ENCODE data around the gene GTPBP4. TPM values are rescaled to one million over a fixed set of nuclear protein-coding genes. Genes with fewer than 3 reads are reported as not detected.

Gene GTPBP4
- total RNA-seq, 6 experiments from 2014 or later = 6.6 to 18.6 (median 15.4) TPM

DNA sequence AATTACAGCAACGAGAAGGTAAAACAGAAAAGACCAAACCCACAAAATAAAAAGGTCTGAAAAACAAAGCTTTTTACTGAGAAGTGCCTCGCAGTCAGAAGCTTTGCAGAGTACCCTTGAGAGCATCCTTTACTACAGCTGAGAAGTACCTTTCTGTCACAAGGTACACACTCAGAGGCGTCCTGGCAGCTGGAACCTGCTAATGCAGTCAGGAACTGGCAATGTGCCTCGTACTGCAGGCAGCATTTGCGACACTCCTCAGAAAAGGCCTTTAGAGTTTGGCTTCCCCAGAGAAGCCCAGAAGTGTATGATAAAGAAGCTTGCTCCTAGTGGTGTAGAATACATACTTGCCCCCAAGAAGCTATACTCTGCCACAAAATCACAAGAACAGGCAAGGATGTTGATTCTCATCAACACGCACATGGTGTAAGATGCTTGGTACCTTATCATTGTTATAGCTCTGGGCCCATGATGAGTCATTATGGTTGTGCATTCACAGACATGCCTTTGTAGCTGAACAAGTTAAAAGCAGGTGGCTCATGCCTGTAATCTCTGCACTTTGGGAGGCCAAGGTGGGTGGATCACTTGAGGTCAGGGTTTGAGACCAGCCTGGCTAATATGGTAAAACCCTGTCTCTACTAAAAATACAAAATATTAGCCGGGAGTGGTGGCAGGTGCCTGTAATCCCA, 2.0 kb upstream of the GTPBP4 start:
- H3K9me3 ChIP-seq = no peaks in the 10 kb centered on the region
- DNase-seq (no peak), ATAC-seq (no peak)
- no peak for TF ChIP-seq CTCF (IDR thresholded peaks at IDR 0.05)
- TF ChIP-seq POLR2A (IDR thresholded peaks at IDR 0.05) = no peak
- H3K27me3 ChIP-seq = no peaks in the 10 kb centered on the region
- no peak overlapping the region for H3K27ac ChIP-seq
- H3K36me3 ChIP-seq = no peaks in the 10 kb centered on the region
- peaks cover 0 to 24% (median 5%) of the 10 kb centered on the region in 4 donors for H3K4me1 ChIP-seq
- intact Hi-C loops (cut with DNase I) = no loop called here
- WGBS (ENCODE audit: insufficient coverage, low coverage, low lambda C conversion rate, missing lambda C conversion rate) = 66% methylated on average over 4 of the region's 7 CpGs
- H3K4me3 ChIP-seq = no peak overlapping the region

DNA sequence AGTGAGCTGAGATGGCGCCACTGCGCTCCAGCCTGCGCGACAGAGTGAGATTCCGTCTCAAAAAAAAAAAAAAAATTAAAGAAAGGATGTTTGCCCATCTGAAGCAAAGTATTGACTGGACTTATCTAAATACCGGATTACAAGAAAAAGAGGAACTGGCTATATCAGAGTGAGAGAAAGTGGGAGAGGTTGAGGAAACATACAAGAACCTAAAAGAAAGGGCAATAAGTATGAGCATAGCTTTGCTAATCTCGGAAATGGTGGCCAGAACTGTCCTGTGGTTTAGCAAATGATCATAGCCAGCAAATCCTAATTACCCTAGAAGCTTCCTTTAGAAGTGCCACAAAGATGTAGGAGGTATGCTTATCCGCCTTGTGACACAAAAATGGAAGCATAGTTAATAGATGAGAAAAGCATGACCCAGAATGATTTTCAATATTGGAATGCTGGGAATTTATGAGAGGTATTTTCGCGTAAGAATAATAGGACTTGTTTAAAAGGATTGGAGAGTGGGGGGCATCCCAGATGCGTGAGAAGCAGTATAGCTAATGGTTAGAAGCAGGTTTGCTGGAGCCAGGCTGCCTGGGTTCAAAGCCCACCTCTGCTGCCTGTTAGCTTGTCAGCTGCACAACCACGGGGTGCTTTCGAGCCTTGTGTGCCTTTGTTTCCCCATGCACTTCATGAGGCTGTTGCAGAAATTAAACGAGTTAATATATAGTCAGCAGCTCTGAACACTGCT, 1.2 kb upstream of the GTPBP4 start:
- H3K36me3 ChIP-seq = no peaks in the 10 kb centered on the region
- no peaks in the 10 kb centered on the region for H3K9me3 ChIP-seq
- peak overlapping the region; percentile 95 to 99 (median 99) for H3K4me3 ChIP-seq
- ATAC-seq (no peak), DNase-seq (no peak)
- no peak overlapping the region for H3K27ac ChIP-seq
- TF ChIP-seq POLR2A (IDR thresholded peaks at IDR 0.05) (no peak), CTCF (IDR thresholded peaks at IDR 0.05) (no peak)
- intact Hi-C loops (cut with DNase I) = no loop called here
- WGBS (ENCODE audit: insufficient coverage, low coverage, low lambda C conversion rate, missing lambda C conversion rate) = 77% methylated on average over 11 of the region's 14 CpGs
- H3K27me3 ChIP-seq = no peaks in the 10 kb centered on the region
- H3K4me1 ChIP-seq = peaks cover 0 to 24% (median 5%) of the 10 kb centered on the region in 4 donors

DNA sequence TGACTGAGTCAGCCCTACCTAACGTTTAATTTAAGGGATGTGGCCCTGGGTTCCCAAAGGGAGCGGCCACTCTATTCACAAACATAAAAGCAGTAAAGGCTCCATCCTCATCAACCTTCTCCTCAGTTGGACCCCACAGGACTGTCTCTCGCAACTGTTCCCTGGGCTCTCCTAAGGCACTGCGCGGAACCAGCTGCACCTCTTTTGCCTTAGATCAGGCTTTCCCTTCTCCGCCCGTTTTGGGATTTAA, 689 bp upstream of the GTPBP4 start:
- H3K27ac ChIP-seq = peak overlapping the region; percentile 63 to 82 (median 81)
- peaks cover 0 to 24% (median 5%) of the 10 kb centered on the region in 4 donors for H3K4me1 ChIP-seq
- 2% methylated on average over 7 of the region's 7 CpGs for WGBS (ENCODE audit: insufficient coverage, low coverage, low lambda C conversion rate, missing lambda C conversion rate)
- peak overlapping the region; percentile 95 to 99 (median 99) for H3K4me3 ChIP-seq
- no peaks in the 10 kb centered on the region for H3K27me3 ChIP-seq
- intact Hi-C loops (cut with DNase I) = no loop called here
- no peak for ATAC-seq
- no peaks in the 10 kb centered on the region for H3K36me3 ChIP-seq
- H3K9me3 ChIP-seq = no peaks in the 10 kb centered on the region
- no peak for TF ChIP-seq CTCF (IDR thresholded peaks at IDR 0.05)
- DNase-seq = no peak

GRCh38 chr10:988667-989545, 672 bp downstream of the GTPBP4 start:
- TF ChIP-seq POLR2A (IDR thresholded peaks at IDR 0.05) = no peak
- no peak for TF ChIP-seq CTCF (IDR thresholded peaks at IDR 0.05)
- peaks cover 0 to 24% (median 5%) of the 10 kb centered on the region in 4 donors for H3K4me1 ChIP-seq
- H3K27me3 ChIP-seq = no peaks in the 10 kb centered on the region
- no peak for DNase-seq
- peak overlapping the region; percentile 95 to 99 (median 99) for H3K4me3 ChIP-seq
- no peaks in the 10 kb centered on the region for H3K9me3 ChIP-seq
- peak overlapping the region; percentile 63 to 82 (median 81) for H3K27ac ChIP-seq
- peaks cover 0 to 11% (median 1%) of the 10 kb centered on the region in 4 donors for H3K36me3 ChIP-seq
- WGBS (ENCODE audit: insufficient coverage, low coverage, low lambda C conversion rate, missing lambda C conversion rate) = 14% methylated on average over 22 of the region's 42 CpGs
- intact Hi-C loops (cut with DNase I) = no loop called here
- no peak for ATAC-seq

All from right lobe of liver (tissue), 6 donors.